Limb (tissue), 2 donors: ENCODE measurements around the gene RANBP3L.
"Not testable (repeated sequence)": the region's sequence is repeated elsewhere in the genome, so short reads cannot be mapped to it uniquely, and the experiment has no call there.

Experiments
- DNase-seq, 2 donors: peaks; one replicate each; pipeline ENCODE4 v3.0.0-alpha.2; 2016; ENCODE audit errors: extremely low spot score in 2 of 2

Gene RANBP3L

DNA sequence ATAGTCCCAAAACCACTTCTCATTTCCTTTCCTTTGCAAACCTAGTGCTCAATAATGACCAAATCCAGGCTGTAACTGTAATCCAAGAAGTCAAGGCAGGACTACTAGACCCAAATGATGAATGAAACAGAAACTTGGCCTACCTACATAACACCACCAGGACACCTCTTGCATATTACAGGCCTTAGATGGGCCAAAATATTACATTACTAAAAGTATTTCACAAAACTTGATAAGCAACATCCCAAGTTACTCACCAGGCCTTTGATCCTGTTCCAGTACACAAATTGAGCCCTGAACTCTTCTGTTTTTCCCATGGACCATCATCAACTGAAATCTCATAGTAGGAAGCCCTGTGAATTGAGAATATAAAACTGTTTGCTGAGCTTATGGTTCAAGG is 94.8 kb downstream of the RANBP3L start:
- DNase-seq: no peak

- DNase-seq: no peak
Measured at GRCh38 chr5:36205329-36205728, 96.4 kb downstream of the RANBP3L start.

DNA sequence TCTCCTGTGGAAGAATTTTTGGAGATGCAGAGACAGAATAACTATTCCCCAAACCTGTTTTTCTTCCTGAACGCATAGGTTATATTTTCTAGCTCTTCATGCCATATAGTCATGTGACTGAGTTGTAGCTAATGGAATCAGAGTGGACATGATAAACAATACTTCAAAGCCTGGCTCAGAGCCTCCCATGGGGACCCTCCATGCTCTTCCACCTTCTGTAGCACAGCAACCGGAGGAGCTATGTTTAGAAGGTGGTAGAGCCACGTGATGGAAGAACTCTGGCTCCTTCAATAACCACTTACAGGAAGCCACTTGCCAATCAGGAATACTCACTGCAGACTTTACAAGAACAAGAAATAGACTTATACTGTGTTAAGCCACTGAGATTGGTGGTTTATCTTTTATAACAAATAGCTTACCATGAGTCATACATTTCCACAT is 99.2 kb downstream of the RANBP3L start:
- DNase-seq: no peak

- no peak for DNase-seq
Measured at GRCh38 chr5:36200513-36200912, 101.2 kb downstream of the RANBP3L start.

GRCh38 chr5:36199620-36200019 is 102.1 kb downstream of the RANBP3L start:
- no peak for DNase-seq

DNA sequence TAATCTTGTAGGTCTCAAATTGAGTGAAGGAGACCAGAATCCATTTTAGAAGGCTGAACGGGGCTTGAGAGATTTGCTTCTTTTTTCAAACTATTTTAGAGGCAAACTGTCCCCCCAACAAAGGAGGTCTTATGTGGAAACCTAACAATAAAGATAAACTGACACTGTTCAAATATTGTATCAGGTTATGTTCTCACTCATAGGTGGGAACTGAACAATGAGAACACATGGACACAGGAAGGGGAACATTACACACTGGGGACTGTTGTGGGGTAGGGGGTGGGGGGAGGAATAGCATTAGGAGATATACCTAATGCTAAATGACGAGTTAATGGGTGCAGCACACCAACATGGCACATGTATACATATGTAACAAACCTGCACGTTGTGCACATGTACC is 102.9 kb downstream of the RANBP3L start:
- not testable (repeated sequence) for DNase-seq
